ENCODE measurements around the gene ANKRD13B. TPM values are rescaled to one million over a fixed set of nuclear protein-coding genes. Genes with fewer than 3 reads are reported as not detected.

The ANKRD13B gene
- total RNA-seq, 1 experiment from 2014 or later, result 8.8 TPM

DNA sequence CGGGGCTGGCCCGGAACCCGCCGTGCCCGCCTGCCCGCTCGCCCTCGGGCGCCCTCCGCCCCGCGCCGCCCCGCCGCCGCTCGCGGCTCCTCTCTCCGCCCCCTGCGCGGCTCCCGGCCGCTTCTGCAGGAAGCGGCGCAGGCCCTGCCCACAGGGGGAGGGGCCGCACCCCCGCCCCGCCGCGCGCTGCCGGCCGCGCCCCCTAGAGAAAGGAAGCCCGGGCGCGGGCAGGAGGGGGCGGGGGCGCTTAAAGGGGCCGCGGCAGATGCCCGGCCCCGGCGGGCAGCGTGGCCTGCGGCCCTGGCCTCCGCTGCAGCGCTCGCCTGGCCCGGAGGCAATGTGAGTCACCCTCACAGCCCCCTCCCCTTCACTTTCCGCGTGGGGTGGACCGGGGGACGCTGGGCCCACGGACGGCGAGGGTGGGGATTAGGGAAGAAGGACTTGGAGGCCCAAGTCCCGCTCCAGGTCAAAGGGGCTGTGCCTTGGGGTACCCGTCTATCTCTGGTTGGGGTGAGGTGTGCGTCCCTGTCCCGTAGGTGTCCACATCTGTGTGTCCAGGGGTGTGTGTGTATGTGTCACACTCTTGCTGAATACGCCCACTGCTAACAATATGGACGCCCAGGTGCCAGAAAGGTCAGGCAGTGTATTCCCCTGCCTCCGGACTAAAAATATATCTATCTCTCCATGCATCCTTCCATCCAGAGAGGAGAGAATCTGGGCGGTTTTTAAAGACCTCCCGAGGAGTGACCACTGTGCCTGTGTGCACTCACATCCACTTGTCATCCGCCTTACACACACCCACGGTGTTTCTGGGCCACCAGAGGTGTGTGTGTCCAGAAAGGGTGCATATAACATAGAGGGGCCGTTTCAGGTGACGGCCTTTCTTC is 3.2 kb upstream of the ANKRD13B start, which contains the start of gene GIT1:
Gene GIT1, minus strand, starts transcription at position 125 of the 887 bp plus-strand sequence. CDS start 270 bp downstream, outside the sequence.
- Mint-ChIP-seq H3K27ac (ENCODE audit: unreplicated experiment) (peak within 1 kb of the TSS; percentile 78), H3K27me3 (ENCODE audit: unreplicated experiment) (no peaks in the 10 kb centered on the region), H3K36me3 (ENCODE audit: insufficient read depth, unreplicated experiment) (peaks cover 60% of the 10 kb centered on the region), H3K4me3 (ENCODE audit: low read depth, unreplicated experiment) (peak within 1 kb of the TSS; percentile 79), H3K9me3 (ENCODE audit: low read depth, unreplicated experiment) (no peaks in the 10 kb centered on the region), H3K4me1 (ENCODE audit: low read depth, unreplicated experiment) (peaks cover 41% of the 10 kb centered on the region)
- TF ChIP-seq, protein P1, sequence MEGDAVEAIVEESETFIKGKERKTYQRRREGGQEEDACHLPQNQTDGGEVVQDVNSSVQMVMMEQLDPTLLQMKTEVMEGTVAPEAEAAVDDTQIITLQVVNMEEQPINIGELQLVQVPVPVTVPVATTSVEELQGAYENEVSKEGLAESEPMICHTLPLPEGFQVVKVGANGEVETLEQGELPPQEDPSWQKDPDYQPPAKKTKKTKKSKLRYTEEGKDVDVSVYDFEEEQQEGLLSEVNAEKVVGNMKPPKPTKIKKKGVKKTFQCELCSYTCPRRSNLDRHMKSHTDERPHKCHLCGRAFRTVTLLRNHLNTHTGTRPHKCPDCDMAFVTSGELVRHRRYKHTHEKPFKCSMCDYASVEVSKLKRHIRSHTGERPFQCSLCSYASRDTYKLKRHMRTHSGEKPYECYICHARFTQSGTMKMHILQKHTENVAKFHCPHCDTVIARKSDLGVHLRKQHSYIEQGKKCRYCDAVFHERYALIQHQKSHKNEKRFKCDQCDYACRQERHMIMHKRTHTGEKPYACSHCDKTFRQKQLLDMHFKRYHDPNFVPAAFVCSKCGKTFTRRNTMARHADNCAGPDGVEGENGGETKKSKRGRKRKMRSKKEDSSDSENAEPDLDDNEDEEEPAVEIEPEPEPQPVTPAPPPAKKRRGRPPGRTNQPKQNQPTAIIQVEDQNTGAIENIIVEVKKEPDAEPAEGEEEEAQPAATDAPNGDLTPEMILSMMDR (IDR thresholded peaks at IDR 0.05; ENCODE audit: unreplicated experiment), result peak; percentile 11
- no TSS peak for BruUV-seq (replicated peaks)
- peak; percentile 91 for DNase-seq
- CTCF ChIA-PET, result interaction anchor here (1.0 to 3.4 kb wide), 2 partner anchors 28 to 220 kb away, joined by 3 to 36 read pairs; no protein-coding TSS in a partner anchor
- intact Hi-C loops (cut with micrococcal nuclease; ENCODE audit: unreplicated experiment), result no loop called here

DNA sequence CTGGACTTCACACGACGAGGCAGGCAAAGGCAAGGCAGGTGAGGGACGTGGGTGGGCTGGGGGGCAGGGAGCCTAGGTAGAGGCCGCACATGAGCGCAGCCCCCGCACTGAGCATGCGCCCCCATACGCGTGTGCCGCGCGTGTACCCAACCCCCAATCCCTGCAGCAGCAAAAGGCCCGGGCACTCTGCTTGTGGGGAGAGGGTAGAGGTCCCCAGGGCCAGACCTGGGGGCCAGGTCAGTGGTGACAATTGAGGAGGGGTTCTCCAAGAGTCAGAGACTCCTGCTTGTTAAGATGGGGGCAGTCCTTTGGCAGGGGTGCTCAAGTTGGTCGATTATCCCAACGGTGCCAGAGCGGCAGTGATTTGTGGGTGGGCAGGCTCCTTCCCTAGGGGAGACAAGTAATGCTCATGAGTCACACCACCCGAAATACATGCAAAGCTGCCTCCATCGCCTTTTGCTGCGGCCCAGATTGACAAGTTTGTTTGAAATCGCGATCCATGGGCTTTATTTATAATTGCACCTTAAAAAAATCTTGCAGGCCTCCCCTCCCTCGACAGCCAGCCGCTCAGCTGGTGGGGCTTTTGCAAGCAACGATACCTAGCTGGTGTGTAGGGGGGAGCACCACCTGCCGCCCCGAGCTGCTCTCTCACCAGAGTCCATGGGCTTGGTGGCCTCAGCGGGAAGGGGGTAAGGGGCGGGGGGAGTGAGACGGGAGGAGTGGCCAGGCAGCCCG is 2.4 kb upstream of the ANKRD13B start:
- no peaks in the 10 kb centered on the region for H3K9me3 Mint-ChIP-seq (ENCODE audit: low read depth, unreplicated experiment)
- H3K36me3 Mint-ChIP-seq (ENCODE audit: insufficient read depth, unreplicated experiment), result peaks cover 60% of the 10 kb centered on the region
- DNase-seq, result no peak
- no TSS peak for BruUV-seq (replicated peaks)
- H3K27me3 Mint-ChIP-seq (ENCODE audit: unreplicated experiment), result no peaks in the 10 kb centered on the region
- TF ChIP-seq, protein P1 (IDR thresholded peaks at IDR 0.05; ENCODE audit: unreplicated experiment), result no peak
- intact Hi-C loops (cut with micrococcal nuclease; ENCODE audit: unreplicated experiment), result no loop called here
- peak overlapping the region; percentile 79 for H3K4me3 Mint-ChIP-seq (ENCODE audit: low read depth, unreplicated experiment)
- H3K4me1 Mint-ChIP-seq (ENCODE audit: low read depth, unreplicated experiment), result peaks cover 41% of the 10 kb centered on the region
- H3K27ac Mint-ChIP-seq (ENCODE audit: unreplicated experiment), result peak overlapping the region; percentile 78
- CTCF ChIA-PET, result interaction anchor here (0.6 to 3.4 kb wide), 8 partner anchors 10 to 341 kb away, joined by 3 to 36 read pairs (median 4); partner anchors contain the start of gene TP53I13

DNA sequence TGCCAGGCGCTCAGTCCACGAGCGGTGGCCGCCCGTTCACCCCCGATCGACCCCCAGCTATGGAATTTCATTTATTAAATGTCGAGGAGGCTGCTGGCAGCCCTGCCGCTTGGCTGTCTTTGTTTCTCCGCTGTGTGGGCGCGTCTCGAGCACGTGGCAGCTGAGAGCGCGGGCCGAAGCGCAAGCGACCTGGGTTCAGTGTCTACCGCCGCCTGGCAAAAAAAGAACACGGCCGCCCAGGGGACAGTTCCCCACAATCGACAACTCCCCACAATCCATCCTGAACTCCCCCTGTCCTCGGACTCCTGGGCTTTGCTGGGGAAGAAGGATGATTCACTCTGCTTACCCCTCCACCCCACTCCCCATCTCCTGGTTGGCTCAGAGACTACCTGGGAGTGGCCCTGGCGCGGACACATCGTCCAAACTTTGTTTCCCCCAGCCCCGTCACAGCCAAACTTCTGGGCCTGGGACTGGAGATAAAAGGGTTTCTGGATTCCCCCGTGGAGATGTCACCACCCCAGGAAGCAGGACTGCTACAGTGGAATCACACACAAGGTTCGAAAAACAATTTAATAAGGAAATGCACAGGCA is 1.7 kb upstream of the ANKRD13B start:
- CTCF ChIA-PET, result interaction anchor here (0.6 to 3.4 kb wide), 11 partner anchors 11 to 339 kb away, joined by 3 to 36 read pairs (median 4); partner anchors contain the start of genes ABHD15, NUFIP2, SSH2 and TP53I13
- TF ChIP-seq, protein P1 (IDR thresholded peaks at IDR 0.05; ENCODE audit: unreplicated experiment), result no peak
- peaks cover 41% of the 10 kb centered on the region for H3K4me1 Mint-ChIP-seq (ENCODE audit: low read depth, unreplicated experiment)
- DNase-seq, result peak; percentile 40
- H3K27me3 Mint-ChIP-seq (ENCODE audit: unreplicated experiment), result no peaks in the 10 kb centered on the region
- intact Hi-C loops (cut with micrococcal nuclease; ENCODE audit: unreplicated experiment), result no loop called here
- peak overlapping the region; percentile 74 for H3K27ac Mint-ChIP-seq (ENCODE audit: unreplicated experiment)
- peaks cover 60% of the 10 kb centered on the region for H3K36me3 Mint-ChIP-seq (ENCODE audit: insufficient read depth, unreplicated experiment)
- H3K9me3 Mint-ChIP-seq (ENCODE audit: low read depth, unreplicated experiment), result no peaks in the 10 kb centered on the region
- BruUV-seq (replicated peaks), result no TSS peak
- peak overlapping the region; percentile 79 for H3K4me3 Mint-ChIP-seq (ENCODE audit: low read depth, unreplicated experiment)
